ENCODE measurements around the gene TPRX2. TPM values are rescaled to one million over a fixed set of nuclear protein-coding genes. Genes with fewer than 3 reads are reported as not detected.

TPRX2 gene
- total and polyA plus RNA-seq, 2 experiments from 2014 or later: not detected

DNA sequence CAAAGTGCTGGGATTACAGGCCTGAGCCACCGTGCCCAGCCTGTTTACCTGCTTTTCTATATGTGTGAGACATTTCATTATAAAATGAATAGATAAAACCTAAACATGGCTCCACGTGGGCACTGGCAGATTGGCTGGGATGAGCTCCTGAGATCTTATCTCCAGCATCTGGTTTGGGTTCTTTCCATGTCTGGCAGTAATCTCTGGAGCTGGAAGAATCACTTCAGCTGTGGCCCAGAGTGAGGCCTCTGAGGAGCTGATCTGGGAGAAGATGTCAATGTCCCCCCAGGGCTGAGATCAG lies 32.5 kb downstream of the TPRX2 start:
- Mint-ChIP-seq H3K4me3 (no peak overlapping the region), H3K9me3 (peaks cover 26% of the 10 kb centered on the region), H3K27ac (no peak overlapping the region), H3K27me3 (ENCODE audit: insufficient read depth, low read depth, poor library complexity) (no peaks in the 10 kb centered on the region), H3K4me1 (no peaks in the 10 kb centered on the region), H3K36me3 (ENCODE audit: low read depth) (peaks cover 16% of the 10 kb centered on the region)
- Histone ChIP-seq H3K4me3 (no peak overlapping the region), H3K27me3 (ENCODE audit: insufficient read depth) (no peaks in the 10 kb centered on the region), H4K20me1 (replicated peaks; ENCODE audit: insufficient read depth) (no peaks in the 10 kb centered on the region), H3K36me3 (ENCODE audit: insufficient read depth) (no peaks in the 10 kb centered on the region), H3F3A (replicated peaks; ENCODE audit: low read depth) (no peaks in the 10 kb centered on the region), H3K9me2 (ENCODE audit: insufficient read depth) (no peaks in the 10 kb centered on the region), H3K4me1 (ENCODE audit: insufficient read depth) (no peaks in the 10 kb centered on the region), H3K27ac (ENCODE audit: low read depth) (no peak overlapping the region), H3K79me2 (replicated peaks; ENCODE audit: insufficient read depth) (no peaks in the 10 kb centered on the region), H3K4me2 (no peak overlapping the region), H2AFZ (no peak overlapping the region)
- DNase-seq (ENCODE audit: low spot score): no peak
- ATAC-seq: no peak
- no peak for TF ChIP-seq EZH2 (IDR thresholded peaks at IDR 0.05; ENCODE audit: low read depth, unreplicated experiment)
- no peak for TF ChIP-seq NANOG (IDR thresholded peaks at IDR 0.05; ENCODE audit: borderline replicate concordance)
- no peak for TF ChIP-seq STAT1 (IDR thresholded peaks at IDR 0.05; ENCODE audit: unreplicated experiment)
- TF ChIP-seq POLR2AphosphoS5 (IDR thresholded peaks at IDR 0.05; ENCODE audit: low read depth): no peak
- TF ChIP-seq, protein P1, sequence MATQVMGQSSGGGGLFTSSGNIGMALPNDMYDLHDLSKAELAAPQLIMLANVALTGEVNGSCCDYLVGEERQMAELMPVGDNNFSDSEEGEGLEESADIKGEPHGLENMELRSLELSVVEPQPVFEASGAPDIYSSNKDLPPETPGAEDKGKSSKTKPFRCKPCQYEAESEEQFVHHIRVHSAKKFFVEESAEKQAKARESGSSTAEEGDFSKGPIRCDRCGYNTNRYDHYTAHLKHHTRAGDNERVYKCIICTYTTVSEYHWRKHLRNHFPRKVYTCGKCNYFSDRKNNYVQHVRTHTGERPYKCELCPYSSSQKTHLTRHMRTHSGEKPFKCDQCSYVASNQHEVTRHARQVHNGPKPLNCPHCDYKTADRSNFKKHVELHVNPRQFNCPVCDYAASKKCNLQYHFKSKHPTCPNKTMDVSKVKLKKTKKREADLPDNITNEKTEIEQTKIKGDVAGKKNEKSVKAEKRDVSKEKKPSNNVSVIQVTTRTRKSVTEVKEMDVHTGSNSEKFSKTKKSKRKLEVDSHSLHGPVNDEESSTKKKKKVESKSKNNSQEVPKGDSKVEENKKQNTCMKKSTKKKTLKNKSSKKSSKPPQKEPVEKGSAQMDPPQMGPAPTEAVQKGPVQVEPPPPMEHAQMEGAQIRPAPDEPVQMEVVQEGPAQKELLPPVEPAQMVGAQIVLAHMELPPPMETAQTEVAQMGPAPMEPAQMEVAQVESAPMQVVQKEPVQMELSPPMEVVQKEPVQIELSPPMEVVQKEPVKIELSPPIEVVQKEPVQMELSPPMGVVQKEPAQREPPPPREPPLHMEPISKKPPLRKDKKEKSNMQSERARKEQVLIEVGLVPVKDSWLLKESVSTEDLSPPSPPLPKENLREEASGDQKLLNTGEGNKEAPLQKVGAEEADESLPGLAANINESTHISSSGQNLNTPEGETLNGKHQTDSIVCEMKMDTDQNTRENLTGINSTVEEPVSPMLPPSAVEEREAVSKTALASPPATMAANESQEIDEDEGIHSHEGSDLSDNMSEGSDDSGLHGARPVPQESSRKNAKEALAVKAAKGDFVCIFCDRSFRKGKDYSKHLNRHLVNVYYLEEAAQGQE (IDR thresholded peaks at IDR 0.05; ENCODE audit: unreplicated experiment): no peak
- no peak for TF ChIP-seq EZH2phosphoT487 (IDR thresholded peaks at IDR 0.05; ENCODE audit: unreplicated experiment)
- no peak for TF ChIP-seq ZNF331 (CRISPR knock-in tag; IDR thresholded peaks at IDR 0.05; ENCODE audit: low read depth)
- no peak for TF ChIP-seq CREB1 (CRISPR knock-in tag; IDR thresholded peaks at IDR 0.05; ENCODE audit: low read depth)
- no peak for TF ChIP-seq ZNF462 (CRISPR knock-in tag; IDR thresholded peaks at IDR 0.05)
- TF ChIP-seq, protein P2, sequence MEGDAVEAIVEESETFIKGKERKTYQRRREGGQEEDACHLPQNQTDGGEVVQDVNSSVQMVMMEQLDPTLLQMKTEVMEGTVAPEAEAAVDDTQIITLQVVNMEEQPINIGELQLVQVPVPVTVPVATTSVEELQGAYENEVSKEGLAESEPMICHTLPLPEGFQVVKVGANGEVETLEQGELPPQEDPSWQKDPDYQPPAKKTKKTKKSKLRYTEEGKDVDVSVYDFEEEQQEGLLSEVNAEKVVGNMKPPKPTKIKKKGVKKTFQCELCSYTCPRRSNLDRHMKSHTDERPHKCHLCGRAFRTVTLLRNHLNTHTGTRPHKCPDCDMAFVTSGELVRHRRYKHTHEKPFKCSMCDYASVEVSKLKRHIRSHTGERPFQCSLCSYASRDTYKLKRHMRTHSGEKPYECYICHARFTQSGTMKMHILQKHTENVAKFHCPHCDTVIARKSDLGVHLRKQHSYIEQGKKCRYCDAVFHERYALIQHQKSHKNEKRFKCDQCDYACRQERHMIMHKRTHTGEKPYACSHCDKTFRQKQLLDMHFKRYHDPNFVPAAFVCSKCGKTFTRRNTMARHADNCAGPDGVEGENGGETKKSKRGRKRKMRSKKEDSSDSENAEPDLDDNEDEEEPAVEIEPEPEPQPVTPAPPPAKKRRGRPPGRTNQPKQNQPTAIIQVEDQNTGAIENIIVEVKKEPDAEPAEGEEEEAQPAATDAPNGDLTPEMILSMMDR (conservative IDR thresholded peaks at IDR 0.05; ENCODE audit: low read depth in 2 of 2): no peak

Measured in GM23338 (cell line).